Liver (tissue), 9 donors: ENCODE results near the gene TAS2R41. TPM values are rescaled to one million over a fixed set of nuclear protein-coding genes. Genes with fewer than 3 reads are reported as not detected.

ENCODE experiments used
- DNase-seq: peaks from one replicate; pipeline ENCODE4 v3.0.0-alpha.2; 2017; ENCODE audit warnings: low spot score
- H3K27ac ChIP-seq, 2 donors: one replicate each; pipeline ENCODE4 v1.7.0; 2013; ENCODE audit warnings: inconsistent platforms in 2 of 2, low read length in 2 of 2, control low read depth in 1 of 2, low read depth in 1 of 2, mild to moderate bottlenecking in 1 of 2
- H3K27me3 ChIP-seq, 4 donors: one replicate each; pipeline versions ENCODE4 v1.6.1 to v1.7.0; 2013; ENCODE audit warnings: low read length in 3 of 4, inconsistent platforms in 1 of 4, mild to moderate bottlenecking in 1 of 4, moderate library complexity in 1 of 4; ENCODE audit not compliant: control insufficient read depth in 4 of 4, insufficient read depth in 4 of 4
- H3K36me3 ChIP-seq, 4 donors: one replicate each; pipeline versions ENCODE4 v1.6.1 to v1.7.0; 2013; ENCODE audit warnings: low read length in 3 of 4, mild to moderate bottlenecking in 3 of 4, low read depth in 1 of 4, moderate library complexity in 1 of 4; ENCODE audit not compliant: control insufficient read depth in 4 of 4, insufficient read depth in 3 of 4
- H3K4me1 ChIP-seq, 4 donors: one replicate each; pipeline versions ENCODE4 v1.6.1 to v1.7.0; 2013; ENCODE audit warnings: low read length in 3 of 4, mild to moderate bottlenecking in 3 of 4, moderate library complexity in 1 of 4; ENCODE audit not compliant: control insufficient read depth in 4 of 4, insufficient read depth in 4 of 4
- H3K4me3 ChIP-seq, 3 donors: one replicate each; pipeline versions ENCODE4 v1.6.1 to v1.7.0; 2013; ENCODE audit warnings: low read length in 3 of 3, control low read depth in 1 of 3, low read depth in 1 of 3, mild to moderate bottlenecking in 1 of 3
- H3K9ac ChIP-seq, 2 donors: one replicate each; pipeline ENCODE4 v1.7.0; 2013; ENCODE audit warnings: low read length in 2 of 2, mild to moderate bottlenecking in 2 of 2, moderate library complexity in 2 of 2, control low read depth in 1 of 2, low read depth in 1 of 2
- H3K9me3 ChIP-seq, 4 donors: one replicate each; pipeline versions ENCODE4 v1.6.1 to v1.7.0; 2013; ENCODE audit warnings: low read length in 3 of 4; ENCODE audit not compliant: control insufficient read depth in 4 of 4
- ATF3 ChIP-seq: IDR thresholded peaks from 2 replicates; pipeline ENCODE4 v1.6.1; 2016; ENCODE audit warnings: antibody characterized with exemption
- CTCF ChIP-seq: fragments of 150-350 bp; IDR thresholded peaks from 2 replicates; pipeline ENCODE4 v1.5.1; 2017; ENCODE audit warnings: improper control_type of control experiment, low read depth, low read length; ENCODE audit not compliant: missing input control
- EGR1 ChIP-seq, 2 donors: IDR thresholded peaks; 2 replicates each; pipeline ENCODE4 v1.6.1; 2016 to 2018; ENCODE audit warnings: antibody characterized with exemption in 2 of 2, low read depth in 2 of 2
- FOXA1 ChIP-seq: IDR thresholded peaks from 2 replicates; pipeline ENCODE4 v1.6.1; 2016; ENCODE audit warnings: antibody characterized with exemption
- GABPA ChIP-seq, 2 donors: IDR thresholded peaks in 1 of 2; conservative IDR thresholded peaks in 1 of 2; 2 replicates each; pipeline ENCODE4 v1.6.1; 2016; ENCODE audit warnings: antibody characterized with exemption in 2 of 2, mild to moderate bottlenecking in 1 of 2, moderate library complexity in 1 of 2
- HNF4G ChIP-seq: IDR thresholded peaks from 2 replicates; pipeline ENCODE4 v1.6.1; 2016; ENCODE audit warnings: antibody characterized with exemption
- JUND ChIP-seq, 2 donors: IDR thresholded peaks; 2 replicates each; pipeline ENCODE4 v1.6.1; 2016; ENCODE audit warnings: antibody characterized with exemption in 2 of 2
- NR2F2 ChIP-seq: IDR thresholded peaks from 2 replicates; pipeline ENCODE4 v1.6.1; 2016; ENCODE audit warnings: antibody characterized with exemption
- REST ChIP-seq: IDR thresholded peaks from 2 replicates; pipeline ENCODE4 v1.6.1; 2016; ENCODE audit warnings: antibody characterized with exemption, mild to moderate bottlenecking
- RXRA ChIP-seq, 2 donors: IDR thresholded peaks; 2 replicates each; pipeline ENCODE4 v1.6.1; 2017 to 2018; ENCODE audit warnings: antibody characterized with exemption in 2 of 2, mild to moderate bottlenecking in 1 of 2
- SP1 ChIP-seq: IDR thresholded peaks from 2 replicates; pipeline ENCODE4 v1.6.1; 2018; ENCODE audit warnings: antibody characterized with exemption, mild to moderate bottlenecking
- ZBTB33 ChIP-seq: IDR thresholded peaks from 2 replicates; pipeline ENCODE4 v1.6.1; 2016; ENCODE audit warnings: antibody characterized with exemption
- WGBS: extraction: QIAGEN DNeasy Blood & Tissue Kit; methylation state at CpG from one replicate; pipeline ENCODE4 v1.1.7; 2013; 5-methylcytosine and 5-hydroxymethylcytosine counted together
- polyA plus RNA-seq, 2 donors: library from polyadenylated mRNA; stranded (reverse) in 1 of 2; unstranded in 1 of 2; fragments of 200-250 nt in 1 of 2; fragments of >200 nt in 1 of 2; fragmentation: Nextera tagmentation in 1 of 2; extraction: Ambion mirVana in 1 of 2; gene quantifications; one replicate each; pipeline versions ENCODE4 v1.2.1 to v1.2.3, GENCODE V29; 2013 to 2015
- total RNA-seq, 2 donors: library from RNA; depleted of rRNA; stranded (reverse); fragments of >200 nt; gene quantifications; one replicate each; pipeline ENCODE4 v1.2.3, GENCODE V29; 2014
- donor health status: healthy.
- donor health status: healthy.
- donor health status: healthy.
- donor health status: healthy.
- donor health status: healthy.

The TAS2R41 gene
- total and polyA plus RNA-seq, 4 donors, result 0.25 TPM; not detected in 3

- no peak for TF ChIP-seq ATF3
These were observed 33.4 kb downstream of the TAS2R41 start (continued) for GRCh38 chr7:143510854-143511592.

GRCh38 chr7:143511593-143512047, 33.9 kb downstream of the TAS2R41 start:
- TF ChIP-seq SP1 (no peak), CTCF (no peak), JUND (IDR thresholded peaks at IDR 0.05) (no peak), FOXA1 (no peak), HNF4G (no peak), ATF3 (no peak), REST (no peak), RXRA (IDR thresholded peaks at IDR 0.05) (no peak), GABPA (IDR thresholded peaks at IDR 0.05 in 1 of 2, conservative IDR thresholded peaks at IDR 0.05 in 1 of 2) (no peak), NR2F2 (no peak), ZBTB33 (no peak), EGR1 (IDR thresholded peaks at IDR 0.05; ENCODE audit: low read depth in 2 of 2) (no peak)
- Histone ChIP-seq H3K9me3 (no peaks in the 10 kb centered on the region), H3K27me3 (no peaks in the 10 kb centered on the region), H3K4me1 (peaks cover 0 to 6% (median 3%) of the 10 kb centered on the region in 4 donors), H3K4me3 (no peak overlapping the region), H3K27ac (no peak overlapping the region), H3K9ac (no peak overlapping the region), H3K36me3 (no peaks in the 10 kb centered on the region)
- DNase-seq, result no peak
- 81% methylated on average over 23 of the region's 23 CpGs for WGBS
